Activated CD8-positive, alpha-beta T cell treated with anti-CD3 and anti-CD28 coated beads for 36 hours (primary cell): Measurements from ENCODE around the gene SMARCB1. TPM values are rescaled to one million over a fixed set of nuclear protein-coding genes. Genes with fewer than 3 reads are reported as not detected.

Source experiments
- ATAC-seq: fragments of 200-7000 bp; cut with Tn5 transposase; one replicate; pipeline ENCODE4 v1.10.0; 2021; ENCODE audit warnings: mild to moderate bottlenecking, moderate library complexity
- CTCF ChIA-PET: fragments of 350-600 bp; sonication (Branson Sonifier 250); formaldehyde crosslinking; loops from one replicate; lab custom pipeline; 2021; ENCODE audit warnings: antibody characterized with exemption; lab: Charles Lee
- POLR2A ChIA-PET: fragments of 350-600 bp; sonication (Branson Sonifier 250); formaldehyde crosslinking; loops from one replicate; lab custom pipeline; 2021; ENCODE audit warnings: antibody characterized with exemption; lab: Charles Lee
- DNase-seq: peaks from one replicate; pipeline ENCODE4 v3.0.0-alpha.2; 2020
- H3K27ac Mint-ChIP-seq: one replicate; pipeline ENCODE4 v1.8.0; 2021; ENCODE audit warnings: mild to moderate bottlenecking, mixed read lengths
- H3K27me3 Mint-ChIP-seq: one replicate; pipeline ENCODE4 v1.8.0; 2021; ENCODE audit warnings: mixed read lengths
- H3K36me3 Mint-ChIP-seq: one replicate; pipeline ENCODE4 v1.8.0; 2021; ENCODE audit warnings: low read depth, mixed read lengths
- H3K4me1 Mint-ChIP-seq: one replicate; pipeline ENCODE4 v1.8.0; 2021; ENCODE audit warnings: low read depth, mixed read lengths
- H3K4me3 Mint-ChIP-seq: one replicate; pipeline ENCODE4 v1.8.0; 2021; ENCODE audit warnings: mild to moderate bottlenecking, moderate library complexity, mixed read lengths
- H3K9me3 Mint-ChIP-seq: one replicate; pipeline ENCODE4 v1.8.0; 2021; ENCODE audit warnings: mixed read lengths
- CTCF ChIP-seq: fragments of 200-600 bp; IDR thresholded peaks from one replicate; pipeline ENCODE4 v1.8.0; 2022; ENCODE audit warnings: antibody characterized with exemption, mild to moderate bottlenecking
- intact Hi-C: fragments of 100-400 bp; cut with micrococcal nuclease; formaldehyde crosslinking; loops from one replicate; pipeline ENCODE4 v1.10.0; 2022
- total RNA-seq, 2 experiments: library from RNA; stranded (reverse); gene quantifications; one replicate each; pipeline ENCODE4 v1.2.3, GENCODE V29; 2021

The SMARCB1 gene
- total RNA-seq, 2 experiments from 2014 or later, result 82.8 to 86.3 TPM

- no peak for ATAC-seq
- intact Hi-C loops, result no loop called here
- Mint-ChIP-seq H3K4me1 (peaks cover 12% of the 10 kb centered on the region), H3K27me3 (no peaks in the 10 kb centered on the region), H3K4me3 (no peak overlapping the region), H3K36me3 (peaks cover 44% of the 10 kb centered on the region), H3K27ac (no peak overlapping the region), H3K9me3 (no peaks in the 10 kb centered on the region)
- TF ChIP-seq CTCF, result no peak
- CTCF ChIA-PET, result no interaction called here
- no peak for DNase-seq
- POLR2A ChIA-PET, result no interaction called here
These were observed 36.6 kb downstream of the SMARCB1 start for GRCh38 chr22:23823331-23823791.

- Mint-ChIP-seq H3K36me3 (peaks cover 41% of the 10 kb centered on the region), H3K27me3 (no peaks in the 10 kb centered on the region), H3K4me1 (peaks cover 12% of the 10 kb centered on the region), H3K4me3 (no peak overlapping the region), H3K27ac (peak overlapping the region; percentile 55), H3K9me3 (no peaks in the 10 kb centered on the region)
- no peak for ATAC-seq
- no peak for TF ChIP-seq CTCF
- ChIA-PET POLR2A (interaction anchor here (0.9 kb wide), 1 partner anchor 8 kb away, joined by 3 read pairs; no protein-coding TSS in a partner anchor), CTCF (interaction anchor here (1.2 to 1.3 kb wide), 2 partner anchors 25 to 53 kb away, joined by 3 to 4 read pairs; no protein-coding TSS in a partner anchor)
- intact Hi-C loops, result no loop called here
- no peak for DNase-seq
These were observed 37.9 kb downstream of the SMARCB1 start for GRCh38 chr22:23824476-23825245.

DNA sequence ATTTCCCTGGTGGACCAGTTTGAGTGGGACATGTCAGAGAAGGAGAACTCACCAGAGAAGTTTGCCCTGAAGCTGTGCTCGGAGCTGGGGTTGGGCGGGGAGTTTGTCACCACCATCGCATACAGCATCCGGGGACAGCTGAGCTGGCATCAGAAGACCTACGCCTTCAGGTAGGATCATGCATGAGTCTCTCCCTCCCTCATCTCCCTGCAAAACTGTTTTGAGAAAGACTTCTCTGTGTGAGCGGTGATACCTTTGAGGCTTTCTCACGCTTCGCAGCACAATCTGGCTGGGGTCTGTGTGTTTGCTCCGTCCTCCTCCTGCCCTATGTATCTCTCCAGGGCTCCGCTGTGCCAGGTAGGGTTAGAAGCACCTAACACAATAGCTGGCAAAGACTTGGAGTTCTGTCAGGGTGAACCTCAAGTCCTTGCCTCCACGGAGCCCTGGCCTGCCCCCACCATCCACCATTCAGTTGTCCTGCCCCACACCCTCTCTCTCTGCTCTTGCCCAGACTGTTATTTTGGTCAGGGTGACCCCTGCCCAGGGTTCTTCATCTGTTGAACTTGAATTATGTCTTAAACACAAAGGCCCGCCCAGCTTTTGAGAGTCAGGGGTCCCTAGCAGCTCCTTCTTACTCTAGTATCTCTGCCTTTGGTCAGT, 38.6 kb downstream of the SMARCB1 start:
- Mint-ChIP-seq H3K4me1 (peaks cover 11% of the 10 kb centered on the region), H3K4me3 (no peak overlapping the region), H3K9me3 (no peaks in the 10 kb centered on the region), H3K27ac (peak overlapping the region; percentile 79), H3K27me3 (no peaks in the 10 kb centered on the region), H3K36me3 (peaks cover 40% of the 10 kb centered on the region)
- CTCF ChIA-PET, result interaction anchor here (1.2 to 1.3 kb wide), 2 partner anchors 24 to 54 kb away, joined by 3 to 4 read pairs; no protein-coding TSS in a partner anchor
- ATAC-seq (no peak), DNase-seq (no peak)
- intact Hi-C loops, result no loop called here
- POLR2A ChIA-PET, result interaction anchor here (0.8 to 0.9 kb wide), 2 partner anchors 8 to 33 kb away, joined by 3 read pairs; no protein-coding TSS in a partner anchor
- no peak for TF ChIP-seq CTCF

- intact Hi-C loops, result no loop called here
- CTCF ChIA-PET, result no interaction called here
These were observed 40.0 kb downstream of the SMARCB1 start for GRCh38 chr22:23826510-23827350.

More at GRCh38 chr22:23826510-23827350, 40.0 kb downstream of the SMARCB1 start:
- Mint-ChIP-seq H3K27ac (peak overlapping the region; percentile 79), H3K27me3 (no peaks in the 10 kb centered on the region), H3K4me3 (no peak overlapping the region), H3K4me1 (peaks cover 2% of the 10 kb centered on the region), H3K9me3 (no peaks in the 10 kb centered on the region), H3K36me3 (peaks cover 43% of the 10 kb centered on the region)
- no peak for TF ChIP-seq CTCF
- DNase-seq, result no peak
- POLR2A ChIA-PET, result no interaction called here
- no peak for ATAC-seq
